ENCODE results near the gene NSG2. TPM values are rescaled to one million over a fixed set of nuclear protein-coding genes. Genes with fewer than 3 reads are reported as not detected.

NSG2 gene
- total and polyA plus RNA-seq, 2 of the 4 experiments (the other 2 are of a cell fraction) = not detected

DNA sequence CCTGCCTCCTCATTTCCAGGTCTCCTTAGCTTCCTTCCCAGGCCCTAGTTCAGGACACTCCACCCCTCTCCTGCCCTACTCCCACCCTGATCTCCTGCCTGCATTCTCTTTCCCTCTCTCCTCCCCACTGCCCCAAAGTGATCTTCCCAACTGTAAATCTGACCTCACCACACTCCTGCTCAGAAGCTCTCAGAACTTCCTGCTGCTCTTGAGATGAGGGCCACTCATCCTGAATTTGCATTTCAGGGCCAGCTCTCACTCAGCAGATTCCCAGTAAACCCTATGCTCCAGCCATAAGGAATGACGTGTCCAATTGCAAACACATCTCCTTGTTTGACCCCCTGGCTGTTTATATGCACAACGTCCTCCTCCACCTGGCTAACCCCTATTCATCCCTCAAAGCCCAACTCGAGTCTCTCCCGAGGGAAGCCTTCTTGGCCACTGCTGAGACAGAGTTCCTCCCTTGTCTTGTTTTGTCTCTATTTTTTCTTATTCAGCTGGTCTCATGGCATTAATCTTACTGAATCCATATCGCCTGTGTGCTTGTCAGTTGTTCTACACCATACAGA is 95.0 kb downstream of the NSG2 start:
- H3K14ac ChIP-seq (replicated peaks; ENCODE audit: low read depth, low read length) = no peak overlapping the region
- no peak overlapping the region for H3K4me2 ChIP-seq (ENCODE audit: low read depth, low read length)
- no peaks in the 10 kb centered on the region for H4K20me1 ChIP-seq (ENCODE audit: insufficient read depth, low read length)
- no peak for TF ChIP-seq RFX5 (IDR thresholded peaks at IDR 0.05; ENCODE audit: low read depth, low read length)
- no peak for TF ChIP-seq SMC3 (IDR thresholded peaks at IDR 0.05; ENCODE audit: low read depth, low read length)
- TF ChIP-seq CTCF (conservative IDR thresholded peaks at IDR 0.05; ENCODE audit: low read depth, low read length) = no peak
- H2BK15ac ChIP-seq (ENCODE audit: low read depth, low read length) = no peak overlapping the region
- no peak overlapping the region for H3K56ac ChIP-seq (ENCODE audit: extremely low read depth, insufficient read depth, low read length)
- no peak overlapping the region for H4K8ac ChIP-seq (ENCODE audit: low read depth in 2 of 2, low read length in 2 of 2)
- CTCF ChIA-PET = no interaction called here
- intact Hi-C loops (cut with micrococcal nuclease) (no loop called here), in situ Hi-C loops (cut with MboI; ENCODE audit: low sequenced_read_pairs) (no loop called here), dilution Hi-C loops (cut with HindIII; ENCODE audit: low sequenced_read_pairs, unreplicated experiment) (no loop called here)
- H2AK9ac ChIP-seq (replicated peaks; ENCODE audit: low read depth, low read length, poor library complexity) = no peak overlapping the region
- no peaks in the 10 kb centered on the region for H3K4me1 ChIP-seq (ENCODE audit: control insufficient read depth, insufficient read depth, low read length)
- H3K79me1 ChIP-seq (ENCODE audit: low read depth in 1 of 2, low read length in 2 of 2) = no peaks in the 10 kb centered on the region
- no peak overlapping the region for H3K18ac ChIP-seq (ENCODE audit: low read depth, low read length)
- POLR2A ChIA-PET (ENCODE audit: unreplicated experiment) = no interaction called here
- H2BK120ac ChIP-seq (ENCODE audit: low read depth, low read length) = no peak overlapping the region
- H3K27me3 ChIP-seq (ENCODE audit: control insufficient read depth, insufficient read depth, low read length) = no peaks in the 10 kb centered on the region
- H4K5ac ChIP-seq (ENCODE audit: low read depth, low read length) = no peak overlapping the region
- BruUV-seq (replicated peaks) = no TSS peak
- no peak overlapping the region for H3K4ac ChIP-seq (ENCODE audit: low read depth, low read length)
- H3K27ac ChIP-seq (ENCODE audit: insufficient read depth, low read length) = no peak overlapping the region
- H2BK20ac ChIP-seq (ENCODE audit: low read depth, low read length) = no peak overlapping the region
- no peak overlapping the region for H3K4me3 ChIP-seq (ENCODE audit: insufficient read depth, low read depth, low read length)
- peaks cover 16% of the 10 kb centered on the region for H3K9me3 ChIP-seq (ENCODE audit: control insufficient read depth, insufficient read depth, low read length)
- no peaks in the 10 kb centered on the region for H3K36me3 ChIP-seq (ENCODE audit: control insufficient read depth, insufficient read depth, low read length)
- no peak overlapping the region for H2BK5ac ChIP-seq (ENCODE audit: low read depth, low read length, poor library complexity, severe bottlenecking)
- no peak overlapping the region for H4K91ac ChIP-seq (ENCODE audit: insufficient read depth, low read depth, low read length)
- H2AK5ac ChIP-seq (ENCODE audit: low read depth, low read length) = no peak overlapping the region
- DNase-seq (no peak), ATAC-seq (ENCODE audit: low read depth) (no peak)
- no peak overlapping the region for H3K9ac ChIP-seq (ENCODE audit: low read depth, low read length)
- WGBS, 2 experiments (ENCODE audit: extremely low coverage in 2 of 2, insufficient read length in 1 of 2) = no CpG with 5 or more reads among the region's 5 CpGs
- no peak overlapping the region for H2AFZ ChIP-seq (replicated peaks; ENCODE audit: low read length, poor library complexity)
- no peaks in the 10 kb centered on the region for H3K9me1 ChIP-seq (ENCODE audit: insufficient read depth, low read length)
- no peak overlapping the region for H3K23ac ChIP-seq (ENCODE audit: low read depth, low read length)
